HFFc6 (cell line): ENCODE measurements around the gene COL23A1. TPM values are rescaled to one million over a fixed set of nuclear protein-coding genes. Genes with fewer than 3 reads are reported as not detected.

Source experiments
- DNase-seq: peaks from one replicate; pipeline ENCODE4 v3.0.0-alpha.2; 2018
- H3K27ac Mint-ChIP-seq: 2 replicates; pipeline ENCODE4 v1.8.0; 2020; ENCODE audit warnings: mild to moderate bottlenecking, mixed read lengths
- H3K27me3 Mint-ChIP-seq: 2 replicates; pipeline ENCODE4 v1.8.0; 2021; ENCODE audit warnings: mild to moderate bottlenecking, moderate library complexity, mixed read lengths; ENCODE audit not compliant: insufficient read depth
- H3K36me3 Mint-ChIP-seq: 2 replicates; pipeline ENCODE4 v1.8.0; 2021; ENCODE audit warnings: low read depth, mixed read lengths
- H3K4me1 Mint-ChIP-seq: 2 replicates; pipeline ENCODE4 v1.8.0; 2020; ENCODE audit warnings: low read depth, mixed read lengths
- H3K4me3 Mint-ChIP-seq: 2 replicates; pipeline ENCODE4 v1.8.0; 2020; ENCODE audit warnings: mild to moderate bottlenecking, moderate library complexity, mixed read lengths
- H3K9me3 Mint-ChIP-seq: 2 replicates; pipeline ENCODE4 v1.8.0; 2020; ENCODE audit warnings: mild to moderate bottlenecking, mixed read lengths
- total RNA-seq, 6 experiments: library from RNA; stranded (reverse); fragmentation: NEBNext Ultra II Directional; extraction: Animal tissue kit (Norgen Biotek cat#: 25700); gene quantifications; 2 replicates in 1 of 6; 3 replicates in 5 of 6; pipeline ENCODE4 v1.2.3, GENCODE V29; 2021
- TF ChIP-seq, protein P1 (sequence below): fragments of 200-600 bp; sonication (generic); IDR thresholded peaks from 2 replicates; pipeline ENCODE4 v1.5.0; 2021; ENCODE audit warnings: antibody characterized with exemption, mild to moderate bottlenecking

Gene COL23A1
- total RNA-seq, 6 experiments from 2014 or later, result not detected

DNA sequence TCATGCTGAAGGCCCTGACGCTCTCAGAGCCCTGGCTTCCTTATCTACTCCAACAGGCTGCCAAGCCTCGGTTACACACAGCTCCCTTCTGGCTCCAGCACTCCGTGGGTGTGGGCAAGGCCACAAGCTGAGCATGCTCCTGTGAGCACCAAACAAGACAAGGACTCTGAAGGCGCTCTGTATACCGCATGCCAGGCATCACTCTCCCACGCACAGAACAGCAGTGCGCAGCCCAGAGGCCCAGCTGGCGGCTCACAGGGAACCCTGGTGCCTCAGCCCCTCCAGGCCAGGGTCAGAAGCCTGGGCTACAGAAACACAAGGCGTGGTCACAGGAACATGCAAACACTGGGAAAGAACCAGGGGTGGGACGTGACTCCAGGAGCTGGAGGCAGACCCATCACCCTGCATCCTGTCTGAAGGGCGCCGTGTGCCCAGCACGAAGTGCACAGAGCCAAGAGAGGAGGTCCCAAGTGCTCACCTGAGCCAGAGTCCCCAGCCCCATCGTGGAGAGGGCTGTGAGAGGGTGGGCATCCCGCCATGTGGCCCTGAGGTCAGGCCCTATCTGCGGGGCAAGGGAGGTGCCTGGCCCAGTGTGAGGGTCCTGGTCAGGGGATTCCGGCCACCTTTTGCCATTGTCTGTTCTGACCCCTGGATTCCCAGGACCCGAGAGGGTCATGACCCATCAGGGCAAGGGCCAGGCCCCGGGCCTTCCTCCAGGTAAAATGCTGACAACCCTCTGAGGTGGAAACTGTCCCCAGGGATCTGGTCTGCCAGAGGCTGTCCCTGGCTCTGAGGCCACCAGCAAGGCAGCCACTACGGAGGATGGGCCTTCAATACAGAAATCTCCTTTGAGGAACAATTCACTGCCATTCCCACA, 54.7 kb downstream of the COL23A1 start:
- Mint-ChIP-seq H3K4me3 (no peak overlapping the region), H3K27ac (no peak overlapping the region), H3K4me1 (no peaks in the 10 kb centered on the region), H3K36me3 (no peaks in the 10 kb centered on the region), H3K27me3 (no peaks in the 10 kb centered on the region; the same call in 1 of the 2 replicates), H3K9me3 (peaks cover 23% of the 10 kb centered on the region)
- no peak for DNase-seq
- TF ChIP-seq, protein P1, sequence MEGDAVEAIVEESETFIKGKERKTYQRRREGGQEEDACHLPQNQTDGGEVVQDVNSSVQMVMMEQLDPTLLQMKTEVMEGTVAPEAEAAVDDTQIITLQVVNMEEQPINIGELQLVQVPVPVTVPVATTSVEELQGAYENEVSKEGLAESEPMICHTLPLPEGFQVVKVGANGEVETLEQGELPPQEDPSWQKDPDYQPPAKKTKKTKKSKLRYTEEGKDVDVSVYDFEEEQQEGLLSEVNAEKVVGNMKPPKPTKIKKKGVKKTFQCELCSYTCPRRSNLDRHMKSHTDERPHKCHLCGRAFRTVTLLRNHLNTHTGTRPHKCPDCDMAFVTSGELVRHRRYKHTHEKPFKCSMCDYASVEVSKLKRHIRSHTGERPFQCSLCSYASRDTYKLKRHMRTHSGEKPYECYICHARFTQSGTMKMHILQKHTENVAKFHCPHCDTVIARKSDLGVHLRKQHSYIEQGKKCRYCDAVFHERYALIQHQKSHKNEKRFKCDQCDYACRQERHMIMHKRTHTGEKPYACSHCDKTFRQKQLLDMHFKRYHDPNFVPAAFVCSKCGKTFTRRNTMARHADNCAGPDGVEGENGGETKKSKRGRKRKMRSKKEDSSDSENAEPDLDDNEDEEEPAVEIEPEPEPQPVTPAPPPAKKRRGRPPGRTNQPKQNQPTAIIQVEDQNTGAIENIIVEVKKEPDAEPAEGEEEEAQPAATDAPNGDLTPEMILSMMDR, result no peak

DNA sequence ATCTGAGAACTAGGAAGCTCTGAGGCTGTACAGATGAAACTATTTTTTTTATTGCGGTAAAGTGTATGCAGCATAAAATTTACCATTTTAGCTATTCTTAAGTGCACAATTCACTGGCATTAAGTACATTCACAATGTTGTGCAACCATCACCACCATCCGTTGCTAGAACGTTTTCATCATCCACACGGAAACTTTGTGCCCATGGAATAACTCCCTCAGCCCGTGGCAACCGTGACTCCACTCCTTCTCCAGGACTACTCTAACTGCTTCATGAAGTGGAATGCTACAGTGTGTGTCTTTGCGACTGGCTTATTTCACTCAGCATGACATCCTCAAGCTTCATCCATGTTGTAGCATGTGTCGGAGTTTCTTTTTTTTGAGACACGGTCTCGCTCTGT, 57.1 kb downstream of the COL23A1 start:
- no peaks in the 10 kb centered on the region for H3K4me1 Mint-ChIP-seq
- peaks cover 31% of the 10 kb centered on the region; the same call in 1 of the 2 replicates for H3K9me3 Mint-ChIP-seq
- no peaks in the 10 kb centered on the region for H3K36me3 Mint-ChIP-seq
- H3K27me3 Mint-ChIP-seq, result no peaks in the 10 kb centered on the region; the same call in 1 of the 2 replicates
- H3K4me3 Mint-ChIP-seq, result no peak overlapping the region
- TF ChIP-seq, protein P1, result no peak
- DNase-seq, result no peak
- no peak overlapping the region for H3K27ac Mint-ChIP-seq

DNA sequence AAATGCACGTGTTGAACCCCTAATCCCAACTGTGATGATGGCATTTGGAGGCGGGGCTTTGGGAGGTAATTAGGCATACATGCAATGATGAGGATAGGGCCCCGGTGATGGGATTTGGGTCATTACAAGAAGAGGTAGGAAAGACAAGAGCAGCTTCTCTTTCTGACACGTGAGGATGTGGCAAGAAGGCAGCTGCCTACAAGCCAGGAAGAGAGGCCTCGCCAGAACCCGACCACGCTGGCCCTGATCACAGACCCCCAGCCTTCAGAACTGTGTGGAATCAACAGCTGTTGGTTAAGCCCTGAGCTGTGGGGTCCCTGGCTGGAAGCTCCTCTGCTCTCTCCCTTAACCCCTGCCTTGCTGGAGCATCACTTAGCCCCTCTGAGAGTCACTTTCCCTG, 57.5 kb downstream of the COL23A1 start:
- no peak for DNase-seq
- Mint-ChIP-seq H3K27me3 (no peaks in the 10 kb centered on the region; the same call in 1 of the 2 replicates), H3K4me3 (no peak overlapping the region), H3K4me1 (no peaks in the 10 kb centered on the region), H3K27ac (no peak overlapping the region), H3K36me3 (no peaks in the 10 kb centered on the region), H3K9me3 (peaks cover 28% of the 10 kb centered on the region; the same call in 1 of the 2 replicates)
- TF ChIP-seq, protein P1, result no peak

DNA sequence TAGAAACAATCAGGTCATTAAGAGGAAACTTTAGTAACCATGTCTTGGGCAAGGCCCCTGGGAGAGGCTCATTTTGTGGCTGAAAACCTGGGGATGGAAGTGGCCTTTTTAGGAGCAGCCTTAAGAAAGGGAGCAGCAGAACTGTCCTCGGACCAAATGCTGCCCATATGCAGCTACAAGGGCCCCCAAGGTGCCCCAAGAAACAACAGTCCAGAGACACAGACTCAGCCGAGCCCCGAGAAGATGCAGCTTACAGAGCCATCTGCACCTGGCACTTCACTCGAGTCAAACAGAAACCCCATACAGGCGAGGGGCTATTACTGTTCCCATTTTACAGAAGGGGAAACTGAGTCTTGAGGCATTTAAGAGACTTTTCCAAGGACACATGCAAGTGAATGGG, 58.0 kb downstream of the COL23A1 start:
- Mint-ChIP-seq H3K4me3 (no peak overlapping the region), H3K27ac (no peak overlapping the region), H3K36me3 (no peaks in the 10 kb centered on the region), H3K27me3 (no peaks in the 10 kb centered on the region; the same call in 1 of the 2 replicates), H3K9me3 (peaks cover 27% of the 10 kb centered on the region; the same call in 1 of the 2 replicates), H3K4me1 (no peaks in the 10 kb centered on the region)
- TF ChIP-seq, protein P1, result no peak
- DNase-seq, result no peak

DNA sequence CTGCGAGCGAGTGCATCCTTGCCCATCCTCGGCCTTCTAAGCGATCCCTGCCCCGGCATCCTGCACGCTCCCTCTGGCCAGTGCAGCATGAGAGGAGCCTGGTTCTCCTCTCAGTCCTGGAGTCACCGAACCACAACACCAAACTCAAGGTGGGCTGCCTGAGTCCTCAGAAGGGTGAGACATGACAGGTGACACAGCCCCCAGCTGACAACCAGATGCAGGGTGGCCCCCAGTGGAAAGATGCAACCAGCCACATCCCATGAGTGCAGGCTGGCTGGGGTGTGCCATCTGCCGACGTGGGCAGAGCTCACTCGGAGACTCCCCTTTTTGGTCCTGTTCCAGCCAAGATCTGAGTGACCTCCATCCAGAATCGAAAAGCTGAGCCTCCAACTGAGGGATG, 58.4 kb downstream of the COL23A1 start:
- no peak for DNase-seq
- TF ChIP-seq, protein P1, result no peak
- Mint-ChIP-seq H3K27ac (no peak overlapping the region), H3K4me3 (no peak overlapping the region), H3K27me3 (no peaks in the 10 kb centered on the region; the same call in 1 of the 2 replicates), H3K36me3 (no peaks in the 10 kb centered on the region), H3K4me1 (no peaks in the 10 kb centered on the region), H3K9me3 (peaks cover 27% of the 10 kb centered on the region)
